Measurements from ENCODE around the gene ERN1.

- TF ChIP-seq CTCF (IDR thresholded peaks at IDR 0.05 in 4 of 5, conservative IDR thresholded peaks at IDR 0.05 in 1 of 5) (no peak), POLR2A (IDR thresholded peaks at IDR 0.05) (no peak)
Measured at GRCh38 chr17:64074704-64075426, 55.1 kb downstream of the ERN1 start.

Data from gastrocnemius medialis (tissue), 4 donors.